CD4-positive, alpha-beta T cell (primary cell): ENCODE measurements around the gene SLC24A4. TPM values are rescaled to one million over a fixed set of nuclear protein-coding genes. Genes with fewer than 3 reads are reported as not detected.
A peak's percentile ranks its signal among the peaks of the same experiment; 100 is the strongest.

Source experiments
- ATAC-seq: fragments of 200-7000 bp; cut with Tn5 transposase; one replicate; pipeline ENCODE4 v1.10.0; 2022; ENCODE audit warnings: mild to moderate bottlenecking; ENCODE audit not compliant: poor library complexity
- CTCF ChIA-PET: fragments of 350-600 bp; sonication (Branson Sonifier 250); formaldehyde crosslinking; loops from one replicate; lab custom pipeline; 2021; ENCODE audit warnings: antibody characterized with exemption, inconsistent platforms; lab: Charles Lee
- POLR2A ChIA-PET: fragments of 350-600 bp; sonication (Branson Sonifier 250); formaldehyde crosslinking; loops from one replicate; lab custom pipeline; 2021; ENCODE audit warnings: antibody characterized with exemption, inconsistent platforms; lab: Charles Lee
- DNase-seq, 14 experiments: peaks; one replicate each; pipeline ENCODE4 v3.0.0-alpha.2; 2013 to 2020; ENCODE audit warnings: mixed read lengths in 2 of 14
- H3K27ac ChIP-seq, 2 donors: one replicate each; pipeline versions ENCODE4 v1.5.1 to v1.7.0; 2013; ENCODE audit warnings: low read length in 2 of 2, low read depth in 1 of 2, mild to moderate bottlenecking in 1 of 2
- H3K27me3 ChIP-seq, 2 experiments: 1 replicate in 1 of 2; 2 replicates in 1 of 2; pipeline versions ENCODE4 v1.6.1 to v1.7.0; 2013; ENCODE audit warnings: low read length in 2 of 2, control low read depth in 1 of 2, mild to moderate bottlenecking in 1 of 2, moderate library complexity in 1 of 2; ENCODE audit not compliant: insufficient read depth in 2 of 2, control insufficient read depth in 1 of 2
- H3K36me3 ChIP-seq: one replicate; pipeline ENCODE4 v1.6.1; 2013; ENCODE audit warnings: low read length, control low read depth; ENCODE audit not compliant: insufficient read depth
- H3K4me1 ChIP-seq: one replicate; pipeline ENCODE4 v1.6.1; 2013; ENCODE audit warnings: low read length, control low read depth; ENCODE audit not compliant: insufficient read depth
- H3K4me3 ChIP-seq: one replicate; pipeline ENCODE4 v1.5.1; 2013; ENCODE audit warnings: mild to moderate bottlenecking, low read length, moderate library complexity
- H3K9me3 ChIP-seq, 2 experiments: 1 replicate in 1 of 2; 2 replicates in 1 of 2; pipeline versions ENCODE4 v1.6.1 to v1.7.0; 2013; ENCODE audit warnings: low read length in 2 of 2, mild to moderate bottlenecking in 2 of 2, control low read depth in 1 of 2, moderate library complexity in 1 of 2; ENCODE audit not compliant: control insufficient read depth in 1 of 2, insufficient read depth in 1 of 2
- H3K27ac Mint-ChIP-seq: one replicate; pipeline ENCODE4 v1.8.0; 2020; ENCODE audit warnings: mixed read lengths
- H3K27me3 Mint-ChIP-seq: one replicate; pipeline ENCODE4 v1.8.0; 2021; ENCODE audit warnings: mixed read lengths
- H3K36me3 Mint-ChIP-seq: one replicate; pipeline ENCODE4 v1.8.0; 2021; ENCODE audit warnings: low read depth, mixed read lengths
- H3K4me1 Mint-ChIP-seq: one replicate; pipeline ENCODE4 v1.8.0; 2021; ENCODE audit warnings: low read depth, mixed read lengths
- H3K4me3 Mint-ChIP-seq: one replicate; pipeline ENCODE4 v1.8.0; 2020; ENCODE audit warnings: mild to moderate bottlenecking, mixed read lengths
- H3K9me3 Mint-ChIP-seq: one replicate; pipeline ENCODE4 v1.8.0; 2020; ENCODE audit warnings: mixed read lengths
- CTCF ChIP-seq: fragments of 200-600 bp; IDR thresholded peaks from one replicate; pipeline ENCODE4 v1.8.0; 2022; ENCODE audit warnings: antibody characterized with exemption, mild to moderate bottlenecking
- intact Hi-C, 2 experiments: fragments of 100-400 bp; cut with DNase I in 1 of 2; cut with micrococcal nuclease in 1 of 2; formaldehyde crosslinking; loops; one replicate each; pipeline versions ENCODE4 v1.15.1 to v1.9.0; 2023 to 2025; cut with DNase I, micrococcal nuclease
- total RNA-seq, 174 experiments: library from RNA in 2 of 174; stranded (reverse) in 2 of 174; gene quantifications; one replicate each; pipeline ENCODE4 v1.2.3 and lab custom pipeline; 2021 to 2026

SLC24A4 gene
- total RNA-seq, 2 experiments from 2014 or later = 0.11 to 0.19 TPM

- CTCF ChIA-PET = no interaction called here
- H3K9me3 ChIP-seq = peaks cover 0 to 5% of the 10 kb centered on the region in 2 experiments
- intact Hi-C loops = no loop called here
These were observed 124.6 kb downstream of the SLC24A4 start for GRCh38 chr14:92447416-92448197.

GRCh38 chr14:92448786-92449185 lies 125.8 kb downstream of the SLC24A4 start:
- no peaks in the 10 kb centered on the region for H3K27me3 Mint-ChIP-seq

More at GRCh38 chr14:92447416-92448197, 124.6 kb downstream of the SLC24A4 start:
- Mint-ChIP-seq H3K27me3 (no peaks in the 10 kb centered on the region), H3K4me3 (no peak overlapping the region), H3K9me3 (no peaks in the 10 kb centered on the region), H3K4me1 (no peaks in the 10 kb centered on the region), H3K36me3 (no peaks in the 10 kb centered on the region), H3K27ac (no peak overlapping the region)
- Histone ChIP-seq H3K36me3 (no peaks in the 10 kb centered on the region), H3K4me1 (no peaks in the 10 kb centered on the region), H3K27ac (no peak overlapping the region), H3K27me3 (no peaks in the 10 kb centered on the region), H3K4me3 (no peak overlapping the region)
- DNase-seq = peak in 1 of 14 experiments; percentile 28
- POLR2A ChIA-PET = no interaction called here
- no peak for ATAC-seq
- no peak for TF ChIP-seq CTCF

GRCh38 chr14:92449404-92450181 lies 126.6 kb downstream of the SLC24A4 start:
- TF ChIP-seq CTCF = no peak
- H3K4me3 Mint-ChIP-seq = no peak overlapping the region
- Histone ChIP-seq H3K4me1 (no peaks in the 10 kb centered on the region), H3K9me3 (peaks cover 0 to 5% of the 10 kb centered on the region in 2 experiments), H3K27me3 (no peaks in the 10 kb centered on the region), H3K36me3 (no peaks in the 10 kb centered on the region), H3K27ac (no peak overlapping the region), H3K4me3 (no peak overlapping the region)
- DNase-seq = no peak
- POLR2A ChIA-PET = no interaction called here
- H3K4me1 Mint-ChIP-seq = no peaks in the 10 kb centered on the region
- H3K27me3 Mint-ChIP-seq = no peaks in the 10 kb centered on the region
- no peaks in the 10 kb centered on the region for H3K36me3 Mint-ChIP-seq
- no peak for ATAC-seq
- CTCF ChIA-PET = no interaction called here
- no peaks in the 10 kb centered on the region for H3K9me3 Mint-ChIP-seq
- intact Hi-C loops = no loop called here
- H3K27ac Mint-ChIP-seq = no peak overlapping the region

More at GRCh38 chr14:92448786-92449185, 125.8 kb downstream of the SLC24A4 start:
- ATAC-seq (no peak), DNase-seq (no peak)
- no peaks in the 10 kb centered on the region for H3K36me3 ChIP-seq
- H3K27me3 ChIP-seq = no peaks in the 10 kb centered on the region
- peaks cover 0 to 5% of the 10 kb centered on the region in 2 experiments for H3K9me3 ChIP-seq
- intact Hi-C loops = no loop called here
- ChIA-PET POLR2A (interaction anchor here (0.5 kb wide), 1 partner anchor 279 kb away, joined by 5 read pairs; no protein-coding TSS in a partner anchor), CTCF (no interaction called here)
- no peak overlapping the region for H3K4me3 ChIP-seq
- no peak overlapping the region for H3K27ac ChIP-seq
- Mint-ChIP-seq H3K4me3 (no peak overlapping the region), H3K27ac (no peak overlapping the region), H3K4me1 (no peaks in the 10 kb centered on the region), H3K9me3 (no peaks in the 10 kb centered on the region), H3K36me3 (no peaks in the 10 kb centered on the region)
- TF ChIP-seq CTCF = no peak
- H3K4me1 ChIP-seq = no peaks in the 10 kb centered on the region
